GM19099 (cell line): Measurements from ENCODE around the gene SLC44A5.

ENCODE experiments used
- POLR2A ChIP-seq: IDR thresholded peaks from 3 replicates; pipeline ENCODE4 v1.6.1; 2011; ENCODE audit warnings: low read depth; ENCODE audit not compliant: insufficient read length; ENCODE audit errors: extremely low read depth

Gene SLC44A5

GRCh38 chr1:75594327-75594726, 16.6 kb downstream of the SLC44A5 start:
- no peak for TF ChIP-seq POLR2A

DNA sequence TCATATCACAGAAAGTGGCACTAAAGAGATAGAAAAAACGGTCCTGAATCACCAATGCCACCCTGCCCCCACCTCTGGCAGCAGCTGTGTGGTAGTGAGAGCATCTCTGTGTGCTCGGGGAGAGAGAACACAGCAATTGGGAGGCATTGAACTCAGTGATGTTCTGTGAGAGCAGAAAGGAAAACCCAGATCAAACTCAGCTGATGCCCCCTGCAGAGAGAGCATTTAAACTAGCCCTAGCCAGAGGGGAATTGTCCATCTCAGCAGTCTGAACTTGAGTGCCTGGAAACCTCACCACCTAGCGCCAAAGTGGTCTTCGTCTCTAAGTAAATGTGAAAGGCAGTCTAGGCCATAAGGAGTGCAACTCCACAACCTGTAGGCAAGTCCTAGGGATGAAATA, 21.3 kb downstream of the SLC44A5 start:
- TF ChIP-seq POLR2A = no peak

DNA sequence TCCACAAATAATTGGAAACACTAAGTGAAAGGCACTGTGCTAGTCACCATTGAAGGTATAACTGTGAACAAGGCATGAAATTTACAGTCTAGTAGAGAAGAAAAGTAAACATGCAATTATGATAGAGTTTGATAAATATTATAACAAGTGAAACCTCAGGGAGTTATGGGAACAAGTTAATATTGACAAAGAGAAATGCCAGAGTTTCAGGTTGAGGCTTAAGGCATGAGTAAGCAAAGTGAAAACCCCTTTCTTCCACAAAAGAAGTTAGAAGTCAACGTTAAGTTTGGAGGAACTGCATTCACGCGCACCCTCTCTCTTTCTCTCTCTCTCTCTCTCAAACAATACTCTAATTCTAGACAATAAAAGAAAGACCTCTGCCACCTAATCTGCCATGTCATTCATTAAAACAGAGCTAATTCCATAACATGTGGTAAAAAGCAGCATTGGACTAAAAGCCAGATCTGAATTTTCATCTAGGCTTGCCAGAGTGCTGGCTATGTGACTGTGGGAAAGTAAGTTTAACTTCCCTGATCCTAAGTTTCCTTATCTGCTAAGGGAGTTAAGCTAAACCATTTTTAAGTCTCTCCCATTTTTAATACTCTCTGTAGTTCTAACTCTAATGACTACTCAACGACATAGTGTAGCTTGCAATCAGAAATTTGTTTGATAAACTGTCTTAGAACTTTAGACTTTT, 22.0 kb downstream of the SLC44A5 start:
- TF ChIP-seq POLR2A = no peak

GRCh38 chr1:75587692-75588091, 23.2 kb downstream of the SLC44A5 start:
- no peak for TF ChIP-seq POLR2A

DNA sequence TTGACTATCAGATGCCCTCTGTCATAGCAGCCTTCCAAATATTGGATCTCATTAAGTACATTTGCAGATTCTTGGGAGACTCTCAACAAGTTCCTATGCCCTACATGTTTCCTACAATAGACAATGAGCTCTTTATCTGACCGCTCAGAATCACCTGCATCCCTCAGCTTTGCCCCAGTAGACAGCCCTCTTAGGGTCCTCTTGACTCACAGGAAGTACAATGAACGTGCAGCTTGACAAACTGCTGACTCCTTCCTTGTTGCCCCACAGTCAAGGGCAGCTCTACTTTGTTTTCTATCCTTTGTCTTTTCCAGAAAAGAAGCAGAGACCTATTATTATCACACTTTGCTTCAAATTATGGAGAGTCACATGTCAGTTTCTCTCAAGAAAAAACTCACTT, 27.6 kb downstream of the SLC44A5 start:
- no peak for TF ChIP-seq POLR2A

- no peak for TF ChIP-seq POLR2A
Measured at GRCh38 chr1:75582725-75583261, 28.1 kb downstream of the SLC44A5 start.

GRCh38 chr1:75579046-75579445, 31.9 kb downstream of the SLC44A5 start:
- TF ChIP-seq POLR2A = no peak

DNA sequence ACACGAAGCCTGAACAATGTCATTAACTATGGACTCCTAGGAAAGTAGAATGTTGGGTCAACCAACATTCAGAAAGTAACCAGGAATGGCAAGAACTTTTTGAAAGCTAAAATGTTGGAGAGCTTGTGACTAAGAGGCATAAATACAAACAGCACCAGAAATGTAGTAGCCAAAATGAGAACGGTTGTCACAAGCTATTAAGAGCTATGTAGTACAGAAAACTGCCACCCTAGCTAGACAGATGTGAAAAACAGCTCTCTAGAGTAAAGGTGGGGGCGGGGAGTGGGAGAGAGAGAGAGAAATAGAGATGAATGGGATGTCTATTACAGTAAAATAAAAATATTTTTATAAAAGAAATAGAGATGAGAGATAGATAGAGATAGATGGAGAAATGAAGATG, 35.1 kb downstream of the SLC44A5 start:
- TF ChIP-seq POLR2A = no peak

- no peak for TF ChIP-seq POLR2A
Measured at GRCh38 chr1:75567191-75567590, 43.7 kb downstream of the SLC44A5 start.

DNA sequence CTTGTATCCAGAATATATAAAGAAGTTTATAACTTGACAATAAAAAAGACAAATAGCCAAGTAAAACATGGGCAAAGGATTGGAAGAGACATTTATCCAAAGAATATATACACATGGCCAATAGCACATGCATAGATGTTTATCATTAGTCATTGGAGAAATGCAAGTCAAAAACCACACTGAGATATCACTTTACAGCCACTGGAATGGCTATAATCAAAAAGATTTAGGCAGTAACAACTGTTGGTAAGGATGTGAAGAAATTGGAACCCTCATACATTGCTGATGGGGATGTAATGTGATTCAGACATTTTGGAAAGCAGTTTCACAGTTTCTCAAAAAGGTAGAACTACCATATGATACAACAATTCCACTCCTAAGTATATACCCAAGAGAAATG, 51.1 kb downstream of the SLC44A5 start:
- no peak for TF ChIP-seq POLR2A

GRCh38 chr1:75559136-75559535, 51.8 kb downstream of the SLC44A5 start:
- no peak for TF ChIP-seq POLR2A

DNA sequence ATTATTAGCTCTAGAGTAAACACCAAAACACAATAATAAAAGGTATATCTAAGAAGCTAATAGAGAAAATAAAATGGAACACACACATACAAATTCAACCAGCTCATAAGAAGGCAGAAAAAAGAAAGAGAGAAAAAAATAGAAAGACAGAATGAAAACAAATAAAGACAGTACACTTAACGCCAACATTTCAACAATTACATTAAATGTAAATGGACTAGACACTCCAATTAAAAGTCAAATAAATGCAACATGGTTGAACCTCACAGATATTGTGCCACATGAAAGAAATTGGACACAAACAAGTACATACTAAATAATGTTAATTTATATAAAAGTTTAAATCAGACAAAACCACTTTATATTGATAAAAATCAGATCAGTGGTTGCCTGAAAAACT, 56.0 kb downstream of the SLC44A5 start:
- TF ChIP-seq POLR2A = no peak

DNA sequence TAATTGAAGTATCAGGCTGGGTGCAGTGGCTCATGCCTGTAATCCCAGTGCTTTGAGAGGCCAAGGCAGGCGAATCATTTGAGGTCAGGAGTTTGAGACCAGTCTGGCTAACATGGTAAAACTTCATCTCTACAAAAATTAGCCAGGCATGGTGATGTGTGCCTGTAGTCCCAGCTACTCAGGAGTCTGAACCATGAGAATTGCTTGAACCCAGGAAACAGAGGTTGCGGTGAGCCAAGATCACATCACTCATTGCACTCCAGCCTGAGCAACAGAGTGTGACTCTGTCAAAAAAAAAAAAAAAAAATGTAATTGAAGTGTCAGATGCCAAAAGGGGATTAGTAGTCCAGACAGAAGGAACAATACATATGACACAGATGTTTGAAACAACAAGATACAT, 56.7 kb downstream of the SLC44A5 start:
- TF ChIP-seq POLR2A = no peak

GRCh38 chr1:75550559-75550958, 60.4 kb downstream of the SLC44A5 start:
- no peak for TF ChIP-seq POLR2A

- TF ChIP-seq POLR2A = no peak
Measured at GRCh38 chr1:75548721-75549480, 62.0 kb downstream of the SLC44A5 start.

GRCh38 chr1:75543705-75544104, 67.2 kb downstream of the SLC44A5 start:
- TF ChIP-seq POLR2A = no peak
